GM18505 (cell line): ENCODE measurements around the gene HES7.
A peak's percentile ranks its signal among the peaks of the same experiment; 100 is the strongest.

Source experiments
- ATAC-seq: cut with Tn5 transposase; IDR thresholded peaks from one replicate; pipeline ENCODE4 v1.9.1; 2021; ENCODE audit not compliant: unreplicated experiment
- POLR2A ChIP-seq: IDR thresholded peaks from 4 replicates; pipeline ENCODE4 v1.6.1; 2011; ENCODE audit warnings: borderline replicate concordance; ENCODE audit not compliant: insufficient read depth, insufficient read length; ENCODE audit errors: extremely low read depth

HES7 gene

GRCh38 chr17:8151641-8152111 is 27.8 kb upstream of the HES7 start:
- no peak for TF ChIP-seq POLR2A
- ATAC-seq = no peak

GRCh38 chr17:8151120-8151640 is 27.3 kb upstream of the HES7 start:
- peak; percentile 63 for TF ChIP-seq POLR2A
- peak; percentile 48 for ATAC-seq

DNA sequence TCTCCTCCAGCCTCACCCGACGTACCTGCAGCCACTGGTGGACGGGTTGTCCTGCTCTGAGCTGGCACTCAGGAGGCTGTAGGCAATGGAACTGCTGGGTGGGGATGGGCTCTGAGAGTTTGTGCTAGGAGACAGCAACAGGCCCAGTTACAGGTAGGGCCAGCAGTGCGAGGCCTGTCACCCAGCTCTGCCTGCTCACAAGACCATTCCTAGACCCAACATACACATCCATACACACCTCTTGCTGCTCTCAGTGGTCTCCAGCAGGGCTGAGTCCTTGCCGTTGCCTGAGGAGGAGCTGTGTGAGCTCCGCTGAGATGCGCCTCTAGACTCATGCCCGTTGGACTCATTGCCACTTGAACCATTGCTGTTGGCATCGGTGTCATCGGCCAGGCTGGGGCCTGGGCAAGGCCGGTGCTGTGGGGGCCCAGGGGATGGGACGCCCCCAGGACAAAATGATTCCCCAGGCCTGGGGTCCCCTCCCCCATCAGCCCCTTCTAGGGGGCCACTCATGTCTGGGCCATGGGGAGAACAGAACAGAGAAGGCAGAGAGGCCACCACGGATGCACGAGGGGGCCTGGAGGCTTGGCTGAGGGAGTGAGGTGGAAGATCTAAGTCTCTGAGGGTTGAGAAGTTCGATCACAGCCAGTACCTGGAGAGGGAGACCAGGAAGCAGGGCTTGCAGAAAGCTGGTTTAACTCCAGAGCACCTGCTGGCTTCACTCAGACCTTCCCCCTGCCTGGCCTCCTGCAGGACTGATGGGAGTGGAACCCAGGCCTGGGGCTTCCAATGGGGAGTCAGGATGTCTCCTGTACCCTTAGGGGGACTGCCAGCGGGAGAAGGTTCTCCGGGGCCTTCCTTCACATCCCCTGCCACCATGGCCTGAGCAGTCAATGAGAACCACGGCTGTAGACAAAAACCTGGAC is 26.6 kb upstream of the HES7 start:
- no peak for TF ChIP-seq POLR2A
- ATAC-seq = no peak

- TF ChIP-seq POLR2A = no peak
- no peak for ATAC-seq
Measured at GRCh38 chr17:8149419-8150193, 25.7 kb upstream of the HES7 start.

- no peak for TF ChIP-seq POLR2A
- ATAC-seq = no peak
Measured at GRCh38 chr17:8148560-8148959, 24.7 kb upstream of the HES7 start.

DNA sequence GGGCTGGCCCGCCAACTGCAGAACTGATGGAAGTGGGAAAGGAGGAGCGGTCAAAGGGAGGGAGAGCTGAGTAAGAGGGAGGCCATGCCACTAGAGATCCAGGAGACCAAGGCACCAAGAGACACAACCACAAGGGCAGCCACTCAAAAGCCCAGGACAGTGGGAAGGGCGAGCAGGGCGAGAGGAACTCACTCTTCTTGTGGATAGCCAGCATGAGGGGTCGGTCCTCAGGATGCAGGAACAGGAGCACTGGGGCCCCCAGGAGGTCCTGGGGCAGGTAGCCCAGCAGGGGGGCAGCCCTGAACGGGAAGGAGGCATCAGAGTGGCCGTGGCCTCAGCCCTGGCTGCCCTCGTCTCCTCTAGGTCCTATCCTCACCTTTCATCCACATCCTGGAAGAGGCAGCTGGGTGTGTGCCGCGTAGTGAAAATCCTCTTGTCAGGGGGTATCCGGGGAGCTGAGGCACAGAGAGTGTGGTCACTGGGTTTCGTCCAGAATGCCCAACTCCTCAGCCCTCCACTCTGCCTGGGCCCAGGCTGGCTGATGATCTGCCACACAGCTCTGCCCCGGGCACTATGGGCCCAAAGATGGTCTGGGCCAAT is 24.0 kb upstream of the HES7 start:
- TF ChIP-seq POLR2A = no peak
- no peak for ATAC-seq

- no peak for ATAC-seq
- no peak for TF ChIP-seq POLR2A
Measured at GRCh38 chr17:8147141-8147804, 23.4 kb upstream of the HES7 start.

DNA sequence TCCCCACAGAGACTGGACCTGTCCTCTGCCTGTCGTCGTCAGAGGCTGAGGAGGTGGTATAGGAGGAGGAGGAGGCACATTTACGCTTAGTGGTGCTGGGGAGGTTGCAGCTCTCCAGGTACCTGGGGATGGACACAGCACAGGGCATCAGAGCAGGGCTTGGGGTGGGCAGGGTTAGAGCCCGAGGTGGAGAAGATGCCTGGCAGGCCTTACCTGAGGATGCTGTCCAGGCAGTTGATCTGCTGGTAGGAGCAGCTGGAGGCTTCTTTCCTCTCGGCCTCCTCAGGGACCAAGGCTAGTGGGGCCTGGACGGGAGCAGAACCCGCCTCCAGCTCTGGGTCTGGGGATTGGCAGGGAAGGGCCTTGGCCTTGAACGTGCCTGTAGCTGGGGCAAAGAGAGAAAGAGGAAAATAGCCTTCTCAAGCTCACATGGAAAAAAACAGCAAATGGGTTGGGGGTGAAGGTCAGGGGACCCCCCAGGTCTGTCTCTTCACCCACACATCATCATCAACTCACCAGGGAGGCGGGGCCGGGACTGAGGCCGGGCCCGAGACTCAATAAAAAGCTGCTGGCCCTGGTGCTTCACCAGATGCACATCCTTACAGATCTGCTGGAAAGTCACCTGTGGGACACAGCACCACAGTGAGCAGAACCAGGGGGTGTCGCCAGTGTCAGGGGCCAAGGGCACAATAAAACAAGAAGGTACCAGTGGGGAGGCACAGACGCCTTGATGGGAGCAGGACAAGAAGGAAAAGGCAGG is 22.7 kb upstream of the HES7 start:
- TF ChIP-seq POLR2A = no peak
- no peak for ATAC-seq

DNA sequence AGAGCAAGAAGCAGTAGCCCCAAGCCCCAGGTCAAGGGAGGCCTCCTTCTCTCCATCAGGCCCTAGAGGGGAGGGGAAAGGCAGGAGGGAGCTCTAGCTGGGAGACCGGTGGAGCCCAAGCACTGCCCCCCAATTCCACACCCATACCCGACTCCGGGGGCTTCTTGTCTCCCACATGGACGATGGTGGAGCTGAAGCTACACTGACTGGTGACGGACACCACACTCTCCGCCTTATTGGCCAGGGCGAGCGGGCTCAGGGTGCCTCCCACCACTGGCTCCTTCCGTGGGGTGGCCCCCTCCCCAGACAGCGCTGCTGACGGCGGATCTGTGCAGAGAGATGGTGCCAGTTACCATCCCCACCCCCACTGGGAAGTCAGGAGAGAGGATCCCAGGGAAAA is 21.9 kb upstream of the HES7 start:
- ATAC-seq = no peak
- no peak for TF ChIP-seq POLR2A

DNA sequence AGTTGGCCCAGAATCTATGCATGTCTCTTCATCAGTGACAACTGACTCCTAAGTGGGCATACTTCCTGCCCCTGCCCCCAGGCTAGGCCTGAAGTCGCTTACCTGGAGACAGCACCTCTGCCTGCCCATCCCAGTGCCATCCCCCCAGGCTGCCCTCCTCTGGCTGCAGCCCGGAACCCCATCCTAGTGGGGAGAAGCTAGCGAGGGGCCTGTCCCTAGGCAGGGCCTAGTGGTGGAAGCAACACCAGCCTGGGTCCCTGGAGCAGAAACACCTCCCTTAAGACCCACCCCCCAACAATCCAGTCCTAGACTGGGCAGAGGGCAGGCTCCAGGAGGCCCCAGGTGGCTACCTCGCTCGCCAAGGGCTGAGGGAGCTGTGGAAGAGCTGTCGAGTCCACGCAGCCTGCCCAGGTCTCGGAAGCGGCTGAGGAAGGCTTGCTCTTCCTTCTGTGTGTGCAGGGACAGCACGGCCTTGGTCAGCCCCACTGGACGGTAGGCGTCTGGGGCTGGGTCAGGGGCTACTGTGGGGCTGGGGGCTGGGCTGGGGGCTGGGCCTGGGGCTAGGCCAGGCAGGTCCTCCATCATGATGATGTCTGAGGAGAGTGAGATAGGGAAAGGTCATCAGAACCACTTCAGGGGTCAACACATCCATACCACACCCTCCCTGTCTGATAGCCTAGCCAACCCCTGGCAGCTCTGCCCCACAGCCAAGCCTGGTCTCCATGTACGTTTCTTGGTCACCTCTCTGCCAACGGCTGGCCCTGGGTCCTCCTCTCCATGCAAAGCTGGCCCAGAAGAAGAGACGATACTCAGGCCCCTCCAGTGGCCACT is 20.7 kb upstream of the HES7 start:
- no peak for ATAC-seq
- no peak for TF ChIP-seq POLR2A
